ENCODE results near the gene UBE4B. TPM values are rescaled to one million over a fixed set of nuclear protein-coding genes. Genes with fewer than 3 reads are reported as not detected.

The UBE4B gene
- total and polyA plus RNA-seq, 2 experiments from 2014 or later = 28.4 to 115 TPM

GRCh38 chr1:9984253-9984652 lies 48.5 kb upstream of the UBE4B start (continued):
- no peak for TF ChIP-seq ZNF462 (CRISPR knock-in tag; IDR thresholded peaks at IDR 0.05)
- no peak for TF ChIP-seq POLR2AphosphoS5 (IDR thresholded peaks at IDR 0.05; ENCODE audit: low read depth)
- TF ChIP-seq ZNF331 (CRISPR knock-in tag; IDR thresholded peaks at IDR 0.05; ENCODE audit: low read depth) = no peak

GRCh38 chr1:9985001-9985400 lies 47.8 kb upstream of the UBE4B start:
- H3K79me2 ChIP-seq (replicated peaks; ENCODE audit: insufficient read depth) = no peaks in the 10 kb centered on the region
- Mint-ChIP-seq H3K27me3 (ENCODE audit: insufficient read depth, low read depth, poor library complexity) (peaks cover 4% of the 10 kb centered on the region), H3K27ac (no peak overlapping the region), H3K36me3 (ENCODE audit: low read depth) (no peaks in the 10 kb centered on the region), H3K4me1 (no peaks in the 10 kb centered on the region), H3K9me3 (no peaks in the 10 kb centered on the region), H3K4me3 (no peak overlapping the region)
- H3K9me2 ChIP-seq (ENCODE audit: insufficient read depth) = no peaks in the 10 kb centered on the region
- H3K27ac ChIP-seq (ENCODE audit: low read depth) = no peak overlapping the region
- no peaks in the 10 kb centered on the region for H3F3A ChIP-seq (replicated peaks; ENCODE audit: low read depth)
- no peak for ATAC-seq
- TF ChIP-seq POLR2AphosphoS5 (IDR thresholded peaks at IDR 0.05; ENCODE audit: low read depth) = no peak
- TF ChIP-seq EZH2 (IDR thresholded peaks at IDR 0.05; ENCODE audit: low read depth, unreplicated experiment) = no peak
- TF ChIP-seq NANOG (IDR thresholded peaks at IDR 0.05; ENCODE audit: borderline replicate concordance) = no peak
- TF ChIP-seq REST (IDR thresholded peaks at IDR 0.05; ENCODE audit: unreplicated experiment) = no peak
- TF ChIP-seq JUNB (IDR thresholded peaks at IDR 0.05; ENCODE audit: unreplicated experiment) = no peak
- TF ChIP-seq CTCF (conservative IDR thresholded peaks at IDR 0.05; ENCODE audit: low read depth in 2 of 2) = no peak
- H3K4me1 ChIP-seq (ENCODE audit: insufficient read depth) = no peaks in the 10 kb centered on the region
- no peaks in the 10 kb centered on the region for H3K27me3 ChIP-seq (ENCODE audit: insufficient read depth)
- no peak overlapping the region for H2AFZ ChIP-seq
- H3K36me3 ChIP-seq (ENCODE audit: insufficient read depth) = no peaks in the 10 kb centered on the region
- H3K4me3 ChIP-seq = no peak overlapping the region
- no peaks in the 10 kb centered on the region for H4K20me1 ChIP-seq (replicated peaks; ENCODE audit: insufficient read depth)
- no peak overlapping the region for H3K4me2 ChIP-seq
- no peak for DNase-seq (ENCODE audit: low spot score)

Data from GM23338 (cell line).